WTC11 (cell line): ENCODE measurements around the gene KLHL8. TPM values are rescaled to one million over a fixed set of nuclear protein-coding genes. Genes with fewer than 3 reads are reported as not detected.

ENCODE experiments used
- ATAC-seq: fragments of 200-7000 bp; cut with Tn5 transposase; 2 replicates; pipeline ENCODE4 v1.10.0; 2021; ENCODE audit warnings: mild to moderate bottlenecking, moderate library complexity
- CTCF ChIA-PET: fragments of 300-600 bp; sonication (Branson Sonifier 250); formaldehyde crosslinking; loops from one replicate; lab custom pipeline; 2021; ENCODE audit warnings: antibody characterized with exemption; lab: Charles Lee
- POLR2A ChIA-PET: fragments of 350-600 bp; sonication (Branson Sonifier 250); formaldehyde crosslinking; loops from one replicate; lab custom pipeline; 2021; ENCODE audit warnings: antibody characterized with exemption; lab: Charles Lee
- DNase-seq: peaks from one replicate; pipeline ENCODE4 v3.0.0; 2021; ENCODE audit warnings: low spot score
- H3K27ac Mint-ChIP-seq: 2 replicates; pipeline ENCODE4 v1.8.0; 2021; ENCODE audit warnings: mixed read lengths
- H3K27me3 Mint-ChIP-seq: 2 replicates; pipeline ENCODE4 v1.8.0; 2021; ENCODE audit warnings: low read depth, mild to moderate bottlenecking, moderate library complexity, mixed read lengths
- H3K36me3 Mint-ChIP-seq: 2 replicates; pipeline ENCODE4 v1.8.0; 2021; ENCODE audit warnings: mixed read lengths
- H3K4me1 Mint-ChIP-seq: 2 replicates; pipeline ENCODE4 v1.8.0; 2022; ENCODE audit warnings: mixed read lengths
- H3K4me3 Mint-ChIP-seq: 2 replicates; pipeline ENCODE4 v1.8.0; 2021; ENCODE audit warnings: mild to moderate bottlenecking, moderate library complexity, mixed read lengths
- H3K9me3 Mint-ChIP-seq: 2 replicates; pipeline ENCODE4 v1.8.0; 2021; ENCODE audit warnings: mixed read lengths
- AFF4 ChIP-seq: sonication (generic); formaldehyde crosslinking; IDR thresholded peaks from 2 replicates; pipeline ENCODE4 v1.8.1; 2023; ENCODE audit warnings: mild to moderate bottlenecking, missing genetic modification reagents, borderline replicate concordance
- CDX4 ChIP-seq: fragments of 250-450 bp; sonication (Bioruptor Pico); IDR thresholded peaks from 2 replicates; pipeline ENCODE4 v1.9.0; 2021; ENCODE audit warnings: moderate library complexity, mild to moderate bottlenecking, inconsistent platforms, borderline replicate concordance
- CREM ChIP-seq: sonication (generic); formaldehyde crosslinking; IDR thresholded peaks from 2 replicates; pipeline ENCODE4 v1.8.1; 2022; ENCODE audit warnings: mild to moderate bottlenecking, missing genetic modification reagents, moderate library complexity
- EMX1 ChIP-seq: fragments of 250-450 bp; sonication (Bioruptor Pico); IDR thresholded peaks from 2 replicates; pipeline ENCODE4 v1.8.0; 2021; ENCODE audit warnings: mild to moderate bottlenecking
- IRF2 ChIP-seq: sonication (generic); formaldehyde crosslinking; IDR thresholded peaks from 2 replicates; pipeline ENCODE4 v1.8.0; 2022; ENCODE audit warnings: low read depth, missing genetic modification reagents, borderline replicate concordance
- MAX ChIP-seq: sonication (generic); formaldehyde crosslinking; IDR thresholded peaks from 2 replicates; pipeline ENCODE4 v1.8.0; 2022; ENCODE audit warnings: mild to moderate bottlenecking, missing genetic modification reagents
- MLX ChIP-seq: sonication (generic); formaldehyde crosslinking; IDR thresholded peaks from 2 replicates; pipeline ENCODE4 v1.8.1; 2023; ENCODE audit warnings: mild to moderate bottlenecking, missing genetic modification reagents, moderate library complexity
- MXD4 ChIP-seq: fragments of 250-450 bp; sonication (Bioruptor Pico); IDR thresholded peaks from 2 replicates; pipeline ENCODE4 v1.8.0; 2021; ENCODE audit warnings: mild to moderate bottlenecking, moderate library complexity, borderline replicate concordance
- PRDM15 ChIP-seq: sonication (generic); formaldehyde crosslinking; IDR thresholded peaks from 2 replicates; pipeline ENCODE4 v1.8.0; 2022; ENCODE audit warnings: missing genetic modification reagents
- STAT6 ChIP-seq: sonication (generic); formaldehyde crosslinking; conservative IDR thresholded peaks from 2 replicates; pipeline ENCODE4 v1.8.1; 2023; ENCODE audit warnings: mild to moderate bottlenecking, low read depth, missing genetic modification reagents, moderate library complexity
- ZMAT4 ChIP-seq: fragments of 250-450 bp; sonication (Bioruptor Pico); IDR thresholded peaks from 2 replicates; pipeline ENCODE4 v1.9.0; 2021; ENCODE audit warnings: mild to moderate bottlenecking
- ZNF232 ChIP-seq: sonication (generic); formaldehyde crosslinking; IDR thresholded peaks from 2 replicates; pipeline ENCODE4 v1.8.0; 2022; ENCODE audit warnings: mild to moderate bottlenecking, missing genetic modification reagents
- ZNF263 ChIP-seq: sonication (generic); formaldehyde crosslinking; IDR thresholded peaks from 2 replicates; pipeline ENCODE4 v1.8.1; 2022; ENCODE audit warnings: low read depth, mild to moderate bottlenecking, moderate library complexity, missing genetic modification reagents
- ZNF423 ChIP-seq: fragments of 250-450 bp; sonication (Bioruptor Pico); IDR thresholded peaks from 2 replicates; pipeline ENCODE4 v2.1.2; 2022; ENCODE audit warnings: mild to moderate bottlenecking, moderate library complexity
- ZNF425 ChIP-seq: fragments of 250-450 bp; sonication (Bioruptor Pico); conservative IDR thresholded peaks from 2 replicates; pipeline ENCODE4 v1.9.0; 2021; ENCODE audit warnings: mild to moderate bottlenecking
- ZNF512 ChIP-seq: sonication (generic); formaldehyde crosslinking; IDR thresholded peaks from 2 replicates; pipeline ENCODE4 v1.8.1; 2022; ENCODE audit warnings: missing genetic modification reagents, borderline replicate concordance
- total RNA-seq: library from RNA; stranded (reverse); gene quantifications from 3 replicates; pipeline ENCODE4 v1.2.3, GENCODE V29; 2021

The KLHL8 gene
- total RNA-seq, 1 experiment from 2014 or later, result 7.3 TPM

GRCh38 chr4:87204559-87204958, 15.9 kb downstream of the KLHL8 start (continued):
- TF ChIP-seq MXD4 (CRISPR knock-in tag), result no peak
- TF ChIP-seq ZNF232 (CRISPR knock-in tag), result no peak

- no peak for ATAC-seq
- DNase-seq, result no peak
- POLR2A ChIA-PET, result no interaction called here
- TF ChIP-seq ZNF263 (CRISPR knock-in tag) (no peak), ZNF423 (no peak), STAT6 (CRISPR knock-in tag) (no peak), CDX4 (CRISPR knock-in tag) (no peak), PRDM15 (no peak), AFF4 (no peak), ZNF512 (no peak), MAX (CRISPR knock-in tag) (no peak), EMX1 (no peak), MLX (CRISPR knock-in tag) (no peak), CREM (CRISPR knock-in tag) (no peak), IRF2 (CRISPR knock-in tag) (no peak), ZMAT4 (no peak), ZNF425 (CRISPR knock-in tag) (no peak)
Observed at GRCh38 chr4:87196927-87197326, 23.5 kb downstream of the KLHL8 start.

More at GRCh38 chr4:87196927-87197326, 23.5 kb downstream of the KLHL8 start:
- H3K27me3 Mint-ChIP-seq, result no peaks in the 10 kb centered on the region
- H3K4me3 Mint-ChIP-seq, result no peak overlapping the region
- H3K4me1 Mint-ChIP-seq, result peaks cover 11% of the 10 kb centered on the region
- H3K36me3 Mint-ChIP-seq, result no peaks in the 10 kb centered on the region
- CTCF ChIA-PET, result no interaction called here
- no peaks in the 10 kb centered on the region for H3K9me3 Mint-ChIP-seq
- no peak overlapping the region for H3K27ac Mint-ChIP-seq
